Measurements from ENCODE around the gene PRSS2. TPM values are rescaled to one million over a fixed set of nuclear protein-coding genes. Genes with fewer than 3 reads are reported as not detected.

PRSS2 gene
- total RNA-seq, 3 donors from 2014 or later: not detected

DNA sequence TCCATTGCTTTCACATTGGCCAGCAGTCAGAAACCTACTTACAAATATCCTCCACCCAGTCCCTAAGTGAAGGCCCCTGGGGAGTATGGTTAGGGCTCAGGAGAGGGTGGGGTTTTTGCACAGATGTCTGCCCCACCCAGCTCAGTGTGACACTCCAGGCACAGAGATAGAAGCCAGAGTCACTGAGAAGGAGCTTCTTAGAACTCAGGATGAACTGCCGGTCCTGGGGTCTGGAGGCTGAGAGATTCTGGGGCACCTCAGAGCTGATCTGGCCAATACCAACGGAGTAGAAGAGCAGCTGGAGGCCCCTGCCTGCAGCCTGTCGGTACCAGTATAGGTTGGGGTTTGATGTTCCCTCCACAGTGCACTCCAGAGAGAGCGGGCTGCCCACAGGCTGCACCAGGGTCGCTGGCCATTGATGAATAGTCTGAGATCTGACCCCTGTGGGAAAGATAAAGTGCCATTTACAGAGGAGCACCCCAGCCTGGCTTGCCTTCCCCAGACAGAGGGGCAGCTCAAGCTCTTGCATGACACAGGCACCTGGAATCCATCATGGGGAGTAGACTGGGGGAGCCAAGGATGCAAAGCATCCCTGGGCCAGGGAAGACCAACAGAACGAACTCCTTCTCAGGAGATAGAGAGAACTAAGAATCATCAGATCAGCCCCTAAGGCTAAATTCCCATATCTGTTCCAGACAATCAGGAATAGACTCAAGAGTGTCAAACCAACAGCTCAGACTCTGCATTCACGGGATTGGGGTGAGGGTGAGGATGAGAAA lies 41.9 kb downstream of the PRSS2 start:
- no peak overlapping the region for H3K4me3 ChIP-seq
- no peaks in the 10 kb centered on the region for H3K4me1 ChIP-seq (ENCODE audit: low read depth)
- intact Hi-C loops (cut with DNase I, micrococcal nuclease): no loop called here
- no peaks in the 10 kb centered on the region for H3K36me3 ChIP-seq (ENCODE audit: low read depth)
- no peaks in the 10 kb centered on the region for H3K9me3 ChIP-seq
- DNase-seq: no peak
- TF ChIP-seq CTCF (IDR thresholded peaks at IDR 0.05): no peak
- no peak for ATAC-seq

- Histone ChIP-seq H3K36me3 (ENCODE audit: low read depth) (no peaks in the 10 kb centered on the region), H3K4me3 (no peak overlapping the region), H3K9me3 (no peaks in the 10 kb centered on the region), H3K4me1 (ENCODE audit: low read depth) (no peaks in the 10 kb centered on the region)
- intact Hi-C loops (cut with DNase I, micrococcal nuclease): no loop called here
- DNase-seq (no peak), ATAC-seq (no peak)
- no peak for TF ChIP-seq CTCF (IDR thresholded peaks at IDR 0.05)
These were observed 42.5 kb downstream of the PRSS2 start for GRCh38 chr7:142813226-142813625.

DNA sequence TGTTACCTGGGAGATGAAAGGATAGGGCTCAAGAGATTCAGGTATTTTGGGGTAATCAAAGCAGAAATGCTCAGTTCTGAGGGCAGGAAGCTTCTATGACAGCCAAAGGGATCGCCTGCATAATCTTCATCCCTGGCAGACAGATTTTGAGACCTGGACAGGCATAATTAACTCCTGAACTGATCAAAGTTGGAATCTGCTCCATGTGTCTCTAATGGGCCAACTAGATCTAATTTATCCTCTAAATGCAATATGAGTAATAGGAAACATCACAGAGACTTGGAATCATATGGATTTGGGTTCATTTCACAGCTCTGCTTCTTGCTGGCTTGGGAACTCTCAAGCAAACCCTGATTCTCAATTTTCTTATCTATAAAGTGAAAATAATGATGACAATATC lies 42.9 kb downstream of the PRSS2 start:
- DNase-seq (no peak), ATAC-seq (no peak)
- TF ChIP-seq CTCF (IDR thresholded peaks at IDR 0.05): no peak
- intact Hi-C loops (cut with DNase I, micrococcal nuclease): no loop called here
- Histone ChIP-seq H3K9me3 (no peaks in the 10 kb centered on the region), H3K36me3 (ENCODE audit: low read depth) (no peaks in the 10 kb centered on the region), H3K4me3 (no peak overlapping the region), H3K4me1 (ENCODE audit: low read depth) (no peaks in the 10 kb centered on the region)

DNA sequence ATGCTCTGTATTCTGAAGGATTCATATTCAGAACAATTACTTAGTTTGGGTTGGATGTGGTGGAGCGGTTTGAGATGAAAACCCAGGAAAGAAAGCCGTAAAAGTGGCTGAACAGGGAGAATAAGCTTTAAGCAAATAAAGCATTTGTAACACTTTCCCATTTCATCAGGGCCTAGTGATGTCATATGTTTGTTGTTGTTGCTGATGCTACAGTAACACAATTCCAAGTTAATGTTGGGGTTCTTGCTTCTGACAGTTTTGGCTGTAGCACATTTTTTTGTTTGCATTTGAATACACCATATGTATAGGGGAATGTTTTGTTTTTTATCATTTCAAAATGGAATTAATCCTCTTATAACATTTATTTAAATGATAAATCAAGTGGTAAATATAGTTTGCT lies 43.7 kb downstream of the PRSS2 start:
- DNase-seq: no peak
- intact Hi-C loops (cut with DNase I, micrococcal nuclease): no loop called here
- Histone ChIP-seq H3K4me1 (ENCODE audit: low read depth) (no peaks in the 10 kb centered on the region), H3K36me3 (ENCODE audit: low read depth) (no peaks in the 10 kb centered on the region), H3K9me3 (no peaks in the 10 kb centered on the region), H3K4me3 (no peak overlapping the region)
- TF ChIP-seq CTCF (IDR thresholded peaks at IDR 0.05): no peak
- no peak for ATAC-seq

DNA sequence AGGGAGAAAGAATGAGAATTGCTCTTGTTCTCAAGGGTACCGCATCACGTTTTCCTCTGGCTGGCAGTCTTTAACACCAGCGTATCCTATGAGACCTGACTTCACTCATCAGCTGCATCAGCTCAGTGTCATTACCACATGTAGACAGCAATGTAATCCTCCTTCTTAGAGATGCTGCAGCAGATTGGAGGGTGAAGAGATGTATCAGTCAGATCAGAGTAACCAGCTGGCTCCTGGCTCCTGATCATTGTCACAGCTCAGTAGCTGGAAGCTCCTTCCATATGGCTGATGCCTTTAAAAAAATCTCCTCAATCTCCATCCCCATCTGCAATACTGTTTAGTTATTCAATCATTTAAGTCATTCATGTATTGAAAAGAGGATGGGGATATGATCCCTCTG lies 44.4 kb downstream of the PRSS2 start:
- H3K4me1 ChIP-seq (ENCODE audit: low read depth): no peaks in the 10 kb centered on the region
- H3K4me3 ChIP-seq: no peak overlapping the region
- no peaks in the 10 kb centered on the region for H3K9me3 ChIP-seq
- H3K36me3 ChIP-seq (ENCODE audit: low read depth): no peaks in the 10 kb centered on the region
- no peak for ATAC-seq
- TF ChIP-seq CTCF (IDR thresholded peaks at IDR 0.05): no peak
- intact Hi-C loops (cut with DNase I, micrococcal nuclease): no loop called here
- DNase-seq: no peak

DNA sequence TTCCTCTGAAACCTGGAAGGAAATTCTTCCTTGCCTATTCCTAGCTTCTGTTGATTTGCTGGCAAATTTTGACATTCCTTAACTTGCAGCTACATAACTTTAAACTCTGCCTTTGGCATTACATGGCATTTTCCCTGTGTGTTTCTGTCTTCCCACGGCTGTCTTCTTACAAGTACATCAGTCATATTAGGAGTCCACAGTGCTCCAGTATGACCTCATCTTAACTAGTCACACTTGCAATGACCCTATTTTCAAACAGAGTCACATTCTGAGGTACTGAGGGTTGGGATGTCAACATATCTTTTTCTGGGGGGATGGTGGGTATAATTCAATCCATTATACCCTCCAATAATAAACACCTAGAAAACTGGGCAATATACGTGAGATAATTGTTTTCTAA lies 46.7 kb downstream of the PRSS2 start:
- Histone ChIP-seq H3K4me3 (no peak overlapping the region), H3K9me3 (no peaks in the 10 kb centered on the region), H3K4me1 (ENCODE audit: low read depth) (no peaks in the 10 kb centered on the region), H3K36me3 (ENCODE audit: low read depth) (no peaks in the 10 kb centered on the region)
- intact Hi-C loops (cut with DNase I, micrococcal nuclease): no loop called here
- DNase-seq: no peak
- no peak for ATAC-seq
- no peak for TF ChIP-seq CTCF (IDR thresholded peaks at IDR 0.05)
